GM19193 (cell line): ENCODE measurements around the gene LPAR2.

Experiments
- POLR2A ChIP-seq: IDR thresholded peaks from 4 replicates; pipeline ENCODE4 v1.6.1; 2011; ENCODE audit not compliant: insufficient read depth, insufficient read length; ENCODE audit errors: extremely low read depth

LPAR2 gene

DNA sequence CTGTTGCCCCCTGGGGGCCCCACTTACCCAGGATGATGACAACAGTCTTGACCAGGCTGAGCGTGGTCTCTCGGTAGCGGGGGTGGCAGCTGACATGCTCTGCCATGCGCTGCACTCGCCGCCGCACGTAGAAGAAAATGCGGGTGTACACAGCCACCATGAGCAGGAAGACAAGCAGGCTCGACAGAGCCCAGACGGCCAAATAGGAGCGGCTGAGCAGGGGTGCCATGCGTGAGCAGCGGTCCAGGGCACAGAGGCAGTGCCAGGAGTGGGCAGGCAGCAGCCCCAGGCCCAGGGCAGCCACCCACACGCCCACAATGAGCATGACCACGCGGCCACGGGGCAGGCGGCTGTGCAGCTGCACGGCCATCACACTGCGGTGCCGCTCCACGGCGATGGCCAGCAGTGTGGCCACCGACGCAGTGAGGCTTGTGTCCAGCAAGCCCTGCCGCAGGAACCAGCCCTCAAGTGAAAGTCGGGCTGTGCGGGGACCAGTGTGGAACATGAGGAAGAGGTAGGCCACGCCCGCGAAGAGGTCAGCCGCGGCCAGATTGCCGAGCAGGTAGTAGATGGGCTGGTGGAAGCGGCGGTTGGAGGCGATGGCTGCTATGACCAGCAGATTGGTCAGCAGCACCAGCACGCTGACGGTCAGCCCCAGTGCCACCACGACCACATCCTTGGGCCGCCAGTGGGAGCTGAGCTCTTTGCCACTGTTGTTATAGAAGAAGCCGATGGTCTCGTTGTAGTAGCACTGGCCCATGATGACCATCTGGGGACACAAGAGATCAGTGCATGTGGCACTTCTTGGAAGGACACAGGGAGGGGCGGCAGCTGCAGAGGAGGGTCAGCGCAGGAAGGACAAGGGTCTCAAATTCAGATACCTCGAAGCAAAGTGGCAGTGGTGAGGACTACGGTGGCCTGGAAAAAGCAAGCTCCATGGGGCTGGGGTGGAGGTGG is 1.2 kb downstream of the LPAR2 start:
- no peak for TF ChIP-seq POLR2A

DNA sequence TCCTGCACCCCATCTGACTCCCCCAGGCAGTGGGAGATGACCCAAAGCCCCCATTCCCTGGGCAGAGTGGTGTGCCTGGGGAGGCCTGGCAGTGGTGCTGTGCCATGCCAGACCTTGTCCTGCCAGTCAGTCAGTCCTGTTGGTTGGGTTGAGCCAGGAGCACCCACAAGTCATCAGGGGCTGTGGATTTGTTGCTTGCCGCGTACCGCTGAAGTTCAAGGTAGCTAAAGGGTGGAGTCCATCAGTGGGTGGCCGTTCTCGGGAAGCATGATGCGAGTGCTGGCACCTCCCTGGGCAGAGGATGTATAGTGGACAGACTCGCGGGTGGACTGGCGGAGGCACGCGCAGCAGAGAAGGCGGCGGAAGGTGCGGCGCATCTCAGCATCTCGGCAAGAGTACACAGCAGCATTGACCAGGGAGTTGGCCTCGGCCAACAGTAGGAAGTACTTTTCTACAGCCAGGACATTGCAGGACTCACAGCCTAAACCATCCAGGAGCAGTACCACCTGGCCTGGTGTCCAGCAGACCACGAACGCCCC is 3.9 kb downstream of the LPAR2 start:
- TF ChIP-seq POLR2A = no peak

DNA sequence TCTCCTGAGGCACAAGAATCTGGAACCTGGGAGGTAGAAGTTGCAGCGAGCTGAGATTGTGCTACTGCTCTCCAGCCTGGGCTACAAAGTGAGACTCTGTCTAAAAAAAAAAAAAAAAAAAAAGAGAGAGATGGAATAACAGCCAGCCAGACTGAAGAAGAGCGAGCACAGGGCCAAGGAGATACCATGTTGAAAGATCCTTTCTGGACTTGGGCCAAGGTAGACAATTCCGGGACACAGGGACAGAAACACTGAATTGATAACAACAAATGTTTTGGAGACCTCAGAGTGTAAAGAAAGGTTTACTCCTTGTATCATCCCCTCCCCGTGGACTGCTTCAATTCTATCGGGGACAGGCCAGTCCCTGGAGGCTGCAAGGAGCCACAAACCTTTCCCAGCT is 4.6 kb downstream of the LPAR2 start:
- TF ChIP-seq POLR2A = no peak

DNA sequence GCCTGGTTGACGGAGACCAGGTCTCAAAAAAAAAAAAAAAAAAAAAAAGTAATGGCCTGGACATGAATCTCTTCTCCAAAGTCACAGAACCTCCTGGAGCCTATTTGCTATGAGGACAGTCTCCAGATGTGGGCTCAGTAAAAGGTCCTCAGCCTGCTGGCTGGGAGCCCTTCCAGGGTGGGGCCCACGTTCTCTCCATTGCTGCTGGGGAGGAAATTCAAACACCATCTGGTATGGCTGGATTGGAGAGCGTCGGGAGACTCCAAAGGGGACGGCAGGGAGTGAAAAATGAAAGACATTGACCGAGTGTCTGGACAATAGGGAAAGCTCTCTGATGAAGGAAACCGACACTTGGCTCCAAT is 8.2 kb downstream of the LPAR2 start:
- no peak for TF ChIP-seq POLR2A

DNA sequence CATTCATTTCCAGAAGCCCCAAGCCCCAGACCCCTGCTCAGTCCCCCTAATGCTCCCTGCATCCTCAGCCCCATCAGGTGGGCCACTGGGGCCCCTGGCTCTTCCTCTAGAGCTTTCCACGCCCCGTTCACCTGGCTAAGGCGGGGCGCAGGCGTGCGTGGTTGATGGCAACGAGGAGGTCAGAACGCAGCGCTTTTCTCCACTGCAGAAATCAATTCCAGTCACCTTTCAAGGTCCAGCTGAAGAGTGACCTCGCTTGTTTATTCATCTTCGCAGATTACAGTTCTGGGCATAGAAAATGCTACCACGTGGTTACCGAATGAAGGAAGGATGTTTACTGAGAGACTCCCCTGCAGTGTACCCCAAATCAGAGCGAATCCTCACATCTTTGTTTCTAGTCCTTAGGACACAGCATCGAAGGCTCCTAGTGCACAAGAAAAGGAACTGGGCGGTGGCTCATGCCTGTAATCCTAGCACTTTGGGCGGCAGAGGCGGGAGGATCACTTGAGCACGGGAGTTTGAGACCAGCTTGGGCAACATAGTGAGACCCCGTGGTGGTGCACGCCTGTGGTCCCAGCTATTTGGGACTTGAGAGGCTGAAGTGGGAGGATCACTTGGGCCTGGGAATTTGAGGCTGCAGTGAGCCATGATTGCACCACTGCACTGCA is 8.7 kb downstream of the LPAR2 start:
- TF ChIP-seq POLR2A = no peak

DNA sequence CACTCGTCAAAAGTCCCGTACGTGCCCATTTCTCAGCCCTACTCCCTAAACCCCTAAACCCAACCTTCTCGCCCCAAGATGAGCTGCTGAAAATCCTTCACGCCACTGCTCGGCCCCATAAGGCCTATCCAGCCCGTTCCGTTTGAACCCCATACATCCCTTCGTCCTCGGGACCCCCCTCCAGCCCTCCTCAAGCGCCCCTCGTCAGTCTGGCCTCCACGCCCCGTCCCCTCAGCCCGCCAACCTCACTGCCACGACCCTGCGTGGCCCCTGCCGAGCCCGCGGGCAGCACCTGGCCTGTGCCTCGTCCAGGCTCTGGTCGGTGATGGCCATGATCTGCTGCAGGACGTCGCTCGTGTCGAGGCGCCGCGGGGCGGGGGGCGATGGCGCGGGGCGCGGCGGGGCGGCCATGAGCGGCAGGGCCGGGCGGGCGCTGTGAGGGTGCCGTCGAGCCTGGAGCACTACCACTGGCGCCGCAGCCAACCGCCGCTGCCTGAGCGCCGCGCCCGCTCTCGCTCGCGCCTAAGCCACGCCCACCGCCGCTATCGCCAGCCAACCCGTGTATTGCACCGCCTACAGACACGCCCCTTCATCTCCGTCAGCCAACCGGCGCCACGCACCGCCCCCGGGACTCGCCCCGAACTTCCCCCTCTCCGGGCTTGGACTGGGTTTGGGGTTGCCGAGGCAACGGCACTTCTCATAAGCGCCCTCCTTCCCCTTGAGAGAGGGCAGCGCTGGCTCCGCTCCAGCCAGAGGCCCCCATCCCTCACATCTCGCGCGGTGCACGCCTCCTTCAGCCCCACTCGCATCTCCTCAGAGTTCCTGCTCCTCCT is 9.6 kb downstream of the LPAR2 start, which contains the start of gene PBX4:
Gene PBX4 (minus strand): TSS at position 469 of the 833 bp plus-strand sequence. CDS start 58 bp downstream, at position 411.
- no peak for TF ChIP-seq POLR2A

DNA sequence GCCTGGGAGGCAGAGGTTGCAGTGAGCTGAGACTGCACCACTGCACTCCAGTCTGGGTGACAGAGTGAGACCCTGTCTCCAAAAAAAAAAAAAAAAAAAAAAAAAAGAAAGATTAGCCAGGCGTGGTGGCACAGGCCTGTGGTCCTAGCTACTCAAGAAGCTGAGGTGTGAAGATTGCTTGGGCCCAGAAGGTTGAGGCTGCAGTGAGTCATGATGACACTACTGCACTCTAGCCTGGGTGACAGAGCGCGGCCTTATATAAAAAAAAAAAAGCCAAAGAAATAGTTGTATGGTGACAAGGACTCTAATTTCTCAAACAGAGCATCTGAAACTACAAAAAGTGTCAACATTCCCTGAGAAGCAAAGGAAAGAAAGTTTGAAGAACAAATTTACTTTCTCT is 12.9 kb downstream of the LPAR2 start:
- no peak for TF ChIP-seq POLR2A

DNA sequence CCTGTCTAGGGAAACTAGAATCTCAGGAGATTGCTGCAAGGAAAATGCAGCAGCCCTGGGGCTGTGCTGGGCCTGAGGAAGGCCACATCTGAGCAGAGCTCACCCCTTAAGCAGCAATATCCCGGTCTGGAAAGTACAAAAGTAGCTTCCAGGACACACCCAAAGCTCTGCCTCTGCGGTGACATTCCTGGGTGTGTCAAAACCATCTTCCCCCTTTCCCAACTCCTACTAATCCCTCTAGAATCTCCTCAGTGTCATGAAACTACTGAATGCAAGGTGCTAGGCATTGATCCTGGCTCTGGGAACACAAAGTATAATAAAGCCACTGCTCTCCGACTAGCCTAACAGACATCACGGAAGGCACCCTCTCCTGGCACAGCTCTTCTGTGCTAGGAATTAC is 14.5 kb downstream of the LPAR2 start:
- no peak for TF ChIP-seq POLR2A

DNA sequence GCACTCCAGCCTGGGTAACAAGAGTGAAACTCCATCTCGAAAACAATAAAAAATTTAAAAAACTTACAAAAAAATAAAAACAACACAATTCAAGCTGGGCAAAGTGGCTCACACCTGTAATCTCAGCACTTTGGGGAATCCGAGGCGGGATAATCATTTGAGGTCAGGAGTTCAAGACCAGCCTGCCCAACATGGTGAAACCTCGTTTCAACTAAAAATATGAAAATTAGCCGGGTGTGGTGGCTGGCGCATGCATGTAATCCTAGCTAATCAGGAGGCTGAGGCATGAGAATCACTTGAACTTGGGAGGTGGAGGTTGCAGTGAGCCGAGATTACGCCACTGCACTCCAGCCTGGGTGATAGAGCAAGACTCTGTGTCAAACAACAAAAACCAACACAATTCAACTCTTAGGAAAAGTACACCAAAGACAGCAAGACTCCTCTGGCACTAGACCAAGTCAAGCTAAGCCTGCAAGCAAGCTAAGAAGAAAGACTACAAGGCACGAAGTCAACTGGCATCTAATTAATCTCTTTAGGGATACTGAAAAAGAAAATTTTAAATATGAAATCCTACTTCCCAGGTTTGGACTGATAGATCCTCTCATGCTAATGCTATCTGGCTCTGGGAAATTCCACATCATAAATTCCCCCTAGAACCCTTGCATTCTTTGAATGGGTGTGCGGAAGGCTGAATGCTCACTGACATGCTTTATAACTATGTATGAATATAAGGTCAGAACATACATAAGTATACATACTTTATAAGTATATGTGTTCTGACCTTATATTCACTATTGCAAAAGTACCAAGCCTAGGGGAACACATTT is 17.4 kb downstream of the LPAR2 start:
- TF ChIP-seq POLR2A = no peak

DNA sequence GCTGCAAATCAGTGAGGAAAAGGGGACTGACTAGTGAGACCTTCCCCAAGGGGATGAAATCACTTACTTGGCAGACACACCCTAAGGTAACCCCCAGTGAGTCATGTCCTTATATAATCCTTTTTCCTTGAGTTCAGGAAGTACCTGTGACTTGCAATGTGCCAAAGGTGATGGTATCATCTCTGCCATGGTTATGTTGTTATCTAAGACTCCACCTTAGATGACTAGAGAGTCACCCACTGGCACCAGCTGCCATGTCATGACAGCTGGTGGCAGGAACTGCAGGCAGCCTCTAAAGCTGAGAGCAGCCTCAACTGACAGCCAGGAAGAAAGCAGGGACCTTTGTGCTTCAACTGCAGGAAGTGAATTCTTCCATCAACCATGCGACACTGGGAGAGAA is 22.0 kb downstream of the LPAR2 start:
- no peak for TF ChIP-seq POLR2A

DNA sequence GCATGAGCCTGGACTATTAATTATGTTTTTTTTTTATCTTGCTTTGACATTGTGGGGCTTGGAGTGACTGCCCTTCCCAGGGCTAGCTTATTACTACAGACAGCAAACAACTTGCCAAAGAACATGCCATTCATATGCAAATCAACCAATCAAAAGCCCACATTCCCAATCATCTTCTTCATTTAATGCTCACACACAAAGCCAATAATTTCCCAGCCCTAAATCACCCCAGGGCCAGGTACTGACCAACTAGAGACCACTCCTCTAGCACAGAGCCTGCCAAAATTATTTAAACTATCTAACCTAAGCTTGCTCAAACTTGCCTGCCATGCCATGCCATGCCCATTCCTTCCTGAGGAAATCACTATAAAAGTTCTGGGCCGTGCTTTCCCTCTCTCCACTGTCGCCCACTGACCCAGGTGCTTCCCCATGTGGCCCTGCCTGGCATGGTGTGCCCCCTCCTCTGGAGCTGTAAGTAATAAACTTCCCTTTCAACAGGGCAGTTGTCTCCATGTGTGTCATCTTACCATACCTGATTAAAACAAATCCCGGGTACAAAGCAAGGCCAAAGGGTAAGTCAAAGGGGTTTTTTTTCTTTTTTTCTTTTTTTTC is 25.2 kb downstream of the LPAR2 start:
- TF ChIP-seq POLR2A = no peak

DNA sequence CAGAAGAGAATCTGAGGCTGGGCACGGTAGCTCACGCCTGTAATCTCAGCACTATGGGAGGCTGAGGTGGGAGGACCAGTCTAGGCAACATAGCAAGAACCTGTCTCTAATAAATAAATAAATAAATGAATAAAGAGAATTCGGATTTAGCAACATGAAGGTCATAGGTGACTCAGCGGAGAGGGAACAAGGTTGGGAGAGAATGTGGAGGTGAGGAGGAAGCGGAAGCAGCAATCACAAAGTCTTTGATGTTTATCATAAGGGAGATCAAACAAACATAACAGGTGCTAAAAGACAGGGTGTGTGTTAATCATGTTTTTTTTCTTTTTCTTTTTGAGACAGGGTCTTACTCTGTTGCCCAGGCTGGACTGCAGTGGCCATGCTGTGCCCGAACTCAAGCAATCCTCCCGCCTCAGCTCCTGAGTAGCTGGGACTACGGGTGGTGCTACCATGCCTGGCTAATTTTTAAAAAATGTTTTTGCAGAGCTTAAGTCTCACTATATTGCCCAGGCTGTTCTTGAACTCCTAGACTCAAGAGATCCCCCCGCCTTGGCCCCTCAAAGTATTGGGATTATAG is 25.8 kb downstream of the LPAR2 start:
- no peak for TF ChIP-seq POLR2A

DNA sequence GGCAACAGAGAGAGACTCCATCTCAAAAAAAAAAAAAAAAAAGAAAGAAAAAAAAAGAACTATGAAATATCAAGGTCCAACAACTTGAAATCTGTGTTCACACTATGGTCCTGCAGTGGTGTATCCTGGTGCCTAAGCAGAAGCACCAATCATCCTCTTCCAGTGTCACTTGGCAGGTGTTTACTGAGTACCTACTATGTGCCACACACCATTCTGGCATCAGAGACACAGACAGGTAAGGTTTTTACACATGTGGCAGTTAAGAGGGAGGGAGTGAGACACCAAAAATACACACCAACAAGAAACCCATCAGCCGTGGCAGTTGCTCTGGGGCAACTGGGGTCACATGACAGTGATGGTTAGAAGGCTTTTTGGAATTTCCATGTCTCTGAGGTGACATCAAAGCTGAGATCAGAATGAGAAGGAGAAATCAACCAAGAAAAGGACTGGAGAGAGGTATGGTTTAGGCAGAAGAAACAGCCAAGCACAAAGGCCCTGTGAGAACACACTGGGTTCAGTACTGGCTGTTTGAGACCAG is 27.2 kb downstream of the LPAR2 start:
- no peak for TF ChIP-seq POLR2A
